ENCODE data around the gene FOXP1. TPM values are rescaled to one million over a fixed set of nuclear protein-coding genes. Genes with fewer than 3 reads are reported as not detected.

The FOXP1 gene
- total RNA-seq, 4 donors from 2014 or later = 86.4 to 107 (median 93.8) TPM

DNA sequence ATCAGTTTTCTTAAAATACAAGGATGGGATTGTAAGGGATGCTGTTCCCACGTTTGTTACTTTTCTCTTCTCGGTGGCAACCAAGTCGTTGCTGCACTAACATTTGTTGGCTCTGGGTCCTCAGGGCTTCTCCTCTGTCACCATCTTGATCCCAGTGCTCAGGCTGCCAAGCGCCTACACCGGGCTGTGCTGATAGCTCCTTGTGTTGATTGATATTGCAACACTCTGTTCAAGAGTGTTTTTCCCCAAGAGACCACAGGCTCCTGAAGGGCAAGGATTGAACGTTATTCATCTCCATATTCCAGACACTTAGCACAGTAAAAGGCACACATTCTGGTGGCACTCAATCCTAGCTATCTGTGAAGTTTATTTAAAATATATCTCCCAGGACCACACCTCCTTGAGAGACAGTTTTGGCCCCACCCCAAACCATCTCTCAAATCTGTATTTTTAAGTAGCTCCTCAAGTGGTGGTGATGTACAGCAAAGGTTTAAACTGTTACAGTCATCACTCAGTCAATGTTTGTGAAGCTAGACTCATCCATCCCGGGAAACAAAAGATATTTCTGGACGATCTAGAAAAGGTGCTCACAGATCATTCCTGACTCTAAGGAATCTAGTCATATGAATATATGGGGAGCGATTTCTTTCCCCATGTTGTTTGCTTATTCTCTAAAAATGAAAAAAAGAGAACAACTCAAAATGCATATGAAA, 38.5 kb upstream of the FOXP1 start:
- no peaks in the 10 kb centered on the region for H3K9me3 ChIP-seq
- H3K27me3 ChIP-seq = no peaks in the 10 kb centered on the region
- H3K4me1 ChIP-seq = no peaks in the 10 kb centered on the region
- 65 to 66% methylated on average over 9 of the region's 9 CpGs for WGBS, 2 donors
- peak in 1 of 2 donors; percentile 16 for DNase-seq (ENCODE audit: low spot score in 2 of 2)
- H3K36me3 ChIP-seq = no peaks in the 10 kb centered on the region
- no peak overlapping the region for H3K4me3 ChIP-seq
- TF ChIP-seq EP300 (IDR thresholded peaks at IDR 0.05) (no peak), POLR2A (IDR thresholded peaks at IDR 0.05) (no peak)
- TF ChIP-seq, protein P1, sequence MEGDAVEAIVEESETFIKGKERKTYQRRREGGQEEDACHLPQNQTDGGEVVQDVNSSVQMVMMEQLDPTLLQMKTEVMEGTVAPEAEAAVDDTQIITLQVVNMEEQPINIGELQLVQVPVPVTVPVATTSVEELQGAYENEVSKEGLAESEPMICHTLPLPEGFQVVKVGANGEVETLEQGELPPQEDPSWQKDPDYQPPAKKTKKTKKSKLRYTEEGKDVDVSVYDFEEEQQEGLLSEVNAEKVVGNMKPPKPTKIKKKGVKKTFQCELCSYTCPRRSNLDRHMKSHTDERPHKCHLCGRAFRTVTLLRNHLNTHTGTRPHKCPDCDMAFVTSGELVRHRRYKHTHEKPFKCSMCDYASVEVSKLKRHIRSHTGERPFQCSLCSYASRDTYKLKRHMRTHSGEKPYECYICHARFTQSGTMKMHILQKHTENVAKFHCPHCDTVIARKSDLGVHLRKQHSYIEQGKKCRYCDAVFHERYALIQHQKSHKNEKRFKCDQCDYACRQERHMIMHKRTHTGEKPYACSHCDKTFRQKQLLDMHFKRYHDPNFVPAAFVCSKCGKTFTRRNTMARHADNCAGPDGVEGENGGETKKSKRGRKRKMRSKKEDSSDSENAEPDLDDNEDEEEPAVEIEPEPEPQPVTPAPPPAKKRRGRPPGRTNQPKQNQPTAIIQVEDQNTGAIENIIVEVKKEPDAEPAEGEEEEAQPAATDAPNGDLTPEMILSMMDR (IDR thresholded peaks at IDR 0.05) = no peak
- no peak overlapping the region for H3K27ac ChIP-seq

DNA sequence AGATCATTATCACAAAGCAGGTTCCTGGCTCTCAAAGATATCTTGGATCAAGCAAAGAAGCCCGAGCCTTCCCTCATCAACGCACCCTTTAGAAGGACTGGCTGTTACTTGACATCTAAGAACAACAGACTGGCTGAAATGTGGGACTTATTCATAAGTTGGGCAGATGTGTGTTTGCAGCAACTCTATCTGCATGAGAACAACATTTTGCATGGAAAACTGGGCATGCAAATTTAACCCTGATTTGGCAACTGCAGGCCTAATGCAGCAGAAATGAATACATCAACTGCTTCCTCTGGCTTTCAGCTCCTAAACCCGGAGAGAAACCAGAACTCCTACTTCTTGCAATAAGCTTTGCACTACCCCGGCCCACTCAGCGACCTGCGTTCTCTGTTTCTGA, 35.0 kb upstream of the FOXP1 start:
- 82 to 91% methylated on average over 6 of the region's 6 CpGs for WGBS, 2 donors
- Histone ChIP-seq H3K27me3 (no peaks in the 10 kb centered on the region), H3K36me3 (no peaks in the 10 kb centered on the region), H3K4me1 (no peaks in the 10 kb centered on the region), H3K4me3 (no peak overlapping the region), H3K9me3 (no peaks in the 10 kb centered on the region), H3K27ac (no peak overlapping the region)
- DNase-seq (ENCODE audit: low spot score in 2 of 2) = no peak
- TF ChIP-seq EP300 (IDR thresholded peaks at IDR 0.05) (no peak), POLR2A (IDR thresholded peaks at IDR 0.05) (no peak)
- TF ChIP-seq, protein P1 (IDR thresholded peaks at IDR 0.05) = no peak

DNA sequence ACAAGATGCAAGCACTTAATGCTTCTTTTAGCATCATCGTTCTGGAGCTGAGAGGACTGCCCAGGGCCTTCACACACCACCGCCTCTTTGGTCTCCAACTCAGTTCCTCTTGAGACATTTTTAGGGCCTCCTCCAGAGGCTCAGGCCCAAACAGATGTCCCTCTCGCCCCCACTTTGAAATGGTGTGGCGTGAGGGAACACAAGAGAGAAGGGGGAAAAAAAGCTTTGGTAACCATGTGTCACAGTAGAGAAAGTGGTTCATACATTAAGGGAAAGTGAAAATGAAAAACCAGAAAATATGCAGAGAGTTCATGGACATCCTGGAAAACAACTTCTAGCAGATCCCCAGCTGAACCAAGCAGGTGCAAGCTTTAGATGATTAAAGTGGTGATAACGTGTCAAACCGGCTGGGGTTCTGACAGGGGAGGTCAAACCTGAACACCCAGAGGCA, 33.1 kb upstream of the FOXP1 start:
- WGBS, 2 donors = 88 to 95% methylated on average over 6 of the region's 6 CpGs

DNA sequence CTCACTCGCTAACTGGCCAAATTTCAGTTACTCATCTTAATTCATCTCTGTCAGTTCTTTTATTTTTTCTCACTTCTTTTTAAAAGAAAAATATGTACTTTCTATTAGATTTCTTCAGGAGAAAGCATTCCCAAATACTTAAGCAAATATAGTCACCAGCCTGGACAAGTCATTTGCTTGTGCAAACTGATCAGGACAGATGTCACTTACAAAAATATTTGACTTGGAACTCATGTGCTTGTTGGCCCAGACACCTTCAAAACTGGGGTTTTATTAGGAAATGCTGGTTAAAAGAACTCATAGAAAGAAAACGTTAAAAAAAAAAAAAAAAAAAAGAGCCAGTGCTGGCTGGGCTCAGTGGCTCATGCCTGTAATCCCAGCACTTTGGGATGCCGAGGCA, 31.3 kb upstream of the FOXP1 start:
- H3K4me1 ChIP-seq = no peaks in the 10 kb centered on the region
- TF ChIP-seq POLR2A (IDR thresholded peaks at IDR 0.05) (no peak), EP300 (IDR thresholded peaks at IDR 0.05) (no peak)
- TF ChIP-seq, protein P1 (IDR thresholded peaks at IDR 0.05) = no peak
- H3K4me3 ChIP-seq = no peak overlapping the region
- H3K27me3 ChIP-seq = no peaks in the 10 kb centered on the region
- H3K9me3 ChIP-seq = no peaks in the 10 kb centered on the region
- H3K36me3 ChIP-seq = no peaks in the 10 kb centered on the region
- no peak overlapping the region for H3K27ac ChIP-seq
- DNase-seq (ENCODE audit: low spot score in 2 of 2) = no peak
- 85 to 91% methylated on average over 3 of the region's 3 CpGs for WGBS, 2 donors

More for the DNA sequence above, 33.1 kb upstream of the FOXP1 start:
- H3K36me3 ChIP-seq = no peaks in the 10 kb centered on the region
- H3K4me3 ChIP-seq = no peak overlapping the region
- TF ChIP-seq EP300 (IDR thresholded peaks at IDR 0.05) (no peak), POLR2A (IDR thresholded peaks at IDR 0.05) (no peak)
- TF ChIP-seq, protein P1 (IDR thresholded peaks at IDR 0.05) = no peak
- no peak overlapping the region for H3K27ac ChIP-seq
- no peak for DNase-seq (ENCODE audit: low spot score in 2 of 2)
- no peaks in the 10 kb centered on the region for H3K27me3 ChIP-seq
- H3K4me1 ChIP-seq = no peaks in the 10 kb centered on the region
- no peaks in the 10 kb centered on the region for H3K9me3 ChIP-seq

DNA sequence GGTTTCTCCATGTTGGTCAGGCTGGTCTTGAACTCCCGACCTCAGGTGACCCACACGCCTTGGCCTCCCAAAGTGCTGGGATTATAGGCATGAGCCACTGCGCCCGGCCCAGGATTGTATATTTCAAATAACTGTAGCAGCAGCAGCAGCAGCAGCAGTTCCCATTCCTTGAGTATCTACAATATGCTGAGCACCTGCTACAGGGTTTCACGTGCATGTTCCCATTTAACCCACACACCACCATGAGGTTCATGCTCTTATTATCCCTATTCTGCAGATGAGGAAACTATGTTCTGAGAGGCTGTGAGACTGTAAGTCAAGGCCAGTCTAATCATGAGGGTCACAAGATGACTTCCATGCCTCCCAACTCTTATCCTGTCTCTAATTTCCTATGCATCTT, 30.9 kb upstream of the FOXP1 start:
- no peaks in the 10 kb centered on the region for H3K27me3 ChIP-seq
- TF ChIP-seq, protein P1 (IDR thresholded peaks at IDR 0.05) = no peak
- TF ChIP-seq POLR2A (IDR thresholded peaks at IDR 0.05) (no peak), EP300 (IDR thresholded peaks at IDR 0.05) (no peak)
- 88 to 93% methylated on average over 3 to 5 of the region's 5 CpGs for WGBS, 2 donors
- no peaks in the 10 kb centered on the region for H3K9me3 ChIP-seq
- no peak overlapping the region for H3K27ac ChIP-seq
- no peaks in the 10 kb centered on the region for H3K36me3 ChIP-seq
- H3K4me1 ChIP-seq = no peaks in the 10 kb centered on the region
- no peak for DNase-seq (ENCODE audit: low spot score in 2 of 2)
- H3K4me3 ChIP-seq = no peak overlapping the region
